Tibial artery (tissue), 4 donors: Measurements from ENCODE around the gene GBP7.

Source experiments
- DNase-seq, 2 donors: peaks; one replicate each; pipeline ENCODE4 v3.0.0-alpha.2; 2019
- H3K27ac ChIP-seq, 2 donors: fragments of 200-600 bp; sonication (generic) in 1 of 2; 1 replicate in 1 of 2; 2 replicates in 1 of 2; pipeline ENCODE4 v1.5.1; 2018 to 2019; ENCODE audit warnings: mild to moderate bottlenecking in 1 of 2
- H3K27me3 ChIP-seq, 2 donors: fragments of 200-600 bp; sonication (generic) in 1 of 2; one replicate each; pipeline versions ENCODE4 v1.5.1 to v1.6.0; 2016 to 2019
- H3K36me3 ChIP-seq, 3 donors: fragments of 200-600 bp; sonication (generic) in 2 of 3; one replicate each; pipeline ENCODE4 v1.5.1; 2016 to 2019; ENCODE audit warnings: mild to moderate bottlenecking in 2 of 3
- H3K4me1 ChIP-seq, 4 donors: fragments of 200-600 bp; sonication (generic) in 2 of 4; 1 replicate in 3 of 4; 2 replicates in 1 of 4; pipeline ENCODE4 v1.5.1; 2016 to 2019
- H3K4me3 ChIP-seq, 2 donors: fragments of 200-600 bp; sonication (generic) in 1 of 2; 1 replicate in 1 of 2; 2 replicates in 1 of 2; pipeline ENCODE4 v1.5.1; 2018 to 2019; ENCODE audit warnings: mild to moderate bottlenecking in 2 of 2
- H3K9me3 ChIP-seq, 3 donors: fragments of 200-600 bp; sonication (generic) in 1 of 3; one replicate each; pipeline ENCODE4 v1.5.1; 2016 to 2019
- CTCF ChIP-seq, 2 experiments: fragments of 200-600 bp in 1 of 2; fragments of 450-650 bp in 1 of 2; IDR thresholded peaks; one replicate each; pipeline ENCODE4 v1.5.1; 2017 to 2019; ENCODE audit warnings: antibody characterized with exemption in 2 of 2, mild to moderate bottlenecking in 1 of 2, moderate library complexity in 1 of 2
- intact Hi-C: fragments of 100-400 bp; cut with DNase I; formaldehyde crosslinking; loops from one replicate; pipeline ENCODE4 v1.15.0; 2023; ENCODE audit warnings: low total_unique reads

Gene GBP7

GRCh38 chr1:89104147-89104546, 71.7 kb downstream of the GBP7 start:
- Histone ChIP-seq H3K27ac (no peak overlapping the region), H3K9me3 (no peaks in the 10 kb centered on the region), H3K4me3 (no peak overlapping the region), H3K27me3 (no peaks in the 10 kb centered on the region), H3K36me3 (peaks cover 46 to 52% (median 48%) of the 10 kb centered on the region in 3 donors), H3K4me1 (no peaks in the 10 kb centered on the region)
- intact Hi-C loops, result no loop called here
- no peak for DNase-seq
- no peak for TF ChIP-seq CTCF (IDR thresholded peaks at IDR 0.05)

DNA sequence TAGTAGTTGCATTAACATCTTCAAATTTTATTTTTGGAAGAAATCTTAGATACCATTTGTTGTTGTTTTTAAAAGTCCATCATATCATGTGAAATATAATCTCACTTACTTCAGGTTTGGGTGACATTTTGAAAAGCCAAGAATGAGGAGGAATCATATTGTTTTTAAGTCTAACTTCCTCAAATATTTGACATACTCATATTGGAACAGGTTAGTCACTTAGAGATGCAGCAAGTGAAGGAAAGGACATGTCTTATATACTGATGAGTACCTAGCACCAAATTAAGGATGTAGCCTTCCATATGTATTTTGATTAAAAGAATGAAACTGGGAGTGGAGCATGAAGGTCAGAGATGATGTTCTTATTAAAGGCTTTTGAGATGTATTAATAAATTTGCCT, 73.8 kb downstream of the GBP7 start:
- H3K4me3 ChIP-seq, result no peak overlapping the region
- DNase-seq, result no peak
- H3K27me3 ChIP-seq, result no peaks in the 10 kb centered on the region
- intact Hi-C loops, result no loop called here
- no peak for TF ChIP-seq CTCF (IDR thresholded peaks at IDR 0.05)
- H3K9me3 ChIP-seq, result no peaks in the 10 kb centered on the region
- peaks cover 25 to 31% (median 27%) of the 10 kb centered on the region in 3 donors for H3K36me3 ChIP-seq
- no peaks in the 10 kb centered on the region for H3K4me1 ChIP-seq
- no peak overlapping the region for H3K27ac ChIP-seq

DNA sequence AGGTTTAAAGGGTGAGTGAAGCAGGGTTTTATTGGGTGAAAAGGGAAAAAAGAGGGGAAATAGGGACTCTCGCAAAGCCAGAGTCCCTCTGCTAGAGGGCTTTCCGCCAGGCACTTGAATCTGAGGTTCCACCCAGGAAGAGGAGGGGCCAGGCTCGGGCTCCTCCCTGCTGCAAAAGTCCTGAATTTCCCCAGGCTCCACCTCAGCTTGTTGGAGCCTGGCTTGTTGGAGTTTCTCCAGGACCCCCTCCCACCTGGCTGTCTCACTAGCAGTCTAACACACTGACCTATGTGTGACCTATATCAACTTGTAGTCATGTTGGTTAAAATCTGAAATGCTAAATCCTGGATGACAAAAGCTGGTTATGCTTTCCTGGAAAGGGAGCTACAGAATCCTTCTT, 75.4 kb downstream of the GBP7 start:
- TF ChIP-seq CTCF (IDR thresholded peaks at IDR 0.05), result no peak
- Histone ChIP-seq H3K4me1 (no peaks in the 10 kb centered on the region), H3K9me3 (peaks cover 0 to 4% (median 3%) of the 10 kb centered on the region in 3 donors), H3K27me3 (no peaks in the 10 kb centered on the region), H3K27ac (no peak overlapping the region), H3K36me3 (peaks cover 11 to 17% (median 13%) of the 10 kb centered on the region in 3 donors), H3K4me3 (no peak overlapping the region)
- intact Hi-C loops, result no loop called here
- DNase-seq, result no peak

- Histone ChIP-seq H3K27ac (no peak overlapping the region), H3K9me3 (peaks cover 0 to 4% (median 3%) of the 10 kb centered on the region in 3 donors), H3K4me3 (no peak overlapping the region), H3K36me3 (peaks cover 0 to 2% (median 0%) of the 10 kb centered on the region in 3 donors), H3K27me3 (no peaks in the 10 kb centered on the region), H3K4me1 (no peaks in the 10 kb centered on the region)
- intact Hi-C loops, result no loop called here
- no peak for TF ChIP-seq CTCF (IDR thresholded peaks at IDR 0.05)
- DNase-seq, result no peak
Measured at GRCh38 chr1:89098857-89099256, 76.9 kb downstream of the GBP7 start.

DNA sequence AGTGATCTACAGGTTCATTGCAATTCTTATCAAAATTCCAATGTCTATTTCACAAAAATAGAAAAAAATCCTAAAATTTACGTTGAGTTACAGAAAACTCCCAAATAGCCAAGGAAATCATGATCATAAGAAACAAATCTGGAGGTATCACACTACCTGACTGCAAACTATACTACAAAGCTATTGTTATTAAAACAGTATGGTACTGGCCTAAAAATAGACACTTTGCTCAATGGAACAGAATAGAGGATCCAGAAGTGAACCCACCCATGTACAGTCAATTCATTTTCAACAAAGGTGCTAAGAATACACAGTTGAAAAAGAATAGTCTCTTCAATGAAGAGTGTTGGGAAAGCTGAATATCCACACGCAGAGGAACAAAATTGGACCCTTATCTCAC, 80.1 kb downstream of the GBP7 start:
- Histone ChIP-seq H3K36me3 (no peaks in the 10 kb centered on the region), H3K27me3 (no peaks in the 10 kb centered on the region), H3K4me3 (no peak overlapping the region), H3K27ac (no peak overlapping the region), H3K9me3 (peaks cover 0 to 4% (median 3%) of the 10 kb centered on the region in 3 donors), H3K4me1 (no peaks in the 10 kb centered on the region)
- no peak for TF ChIP-seq CTCF (IDR thresholded peaks at IDR 0.05)
- intact Hi-C loops, result no loop called here
- DNase-seq, result no peak

DNA sequence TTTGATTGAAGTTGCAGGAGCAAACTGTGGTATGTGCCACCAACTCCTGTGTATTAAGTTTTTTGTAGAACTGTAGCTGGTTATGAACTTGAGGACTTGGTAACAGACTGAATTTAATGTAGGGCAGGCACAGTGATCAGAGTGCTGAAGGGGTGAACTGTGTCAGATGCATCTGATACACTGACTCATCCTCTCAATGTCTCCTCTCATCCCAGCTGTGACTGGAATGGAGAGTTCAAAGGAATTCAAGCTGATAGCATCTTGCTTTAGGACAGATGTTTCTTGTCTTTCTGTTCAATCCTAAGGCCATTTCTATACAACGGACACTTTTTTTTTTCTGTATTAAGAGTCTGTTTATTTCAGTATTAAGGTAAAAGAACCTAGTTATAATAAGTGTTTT, 85.8 kb downstream of the GBP7 start:
- intact Hi-C loops, result no loop called here
- DNase-seq, result no peak
- no peaks in the 10 kb centered on the region for H3K9me3 ChIP-seq
- no peaks in the 10 kb centered on the region for H3K36me3 ChIP-seq
- H3K27me3 ChIP-seq, result no peaks in the 10 kb centered on the region
- H3K4me1 ChIP-seq, result no peaks in the 10 kb centered on the region
- no peak overlapping the region for H3K4me3 ChIP-seq
- no peak overlapping the region for H3K27ac ChIP-seq
- TF ChIP-seq CTCF (IDR thresholded peaks at IDR 0.05), result no peak
